Astrocyte (in vitro differentiated cells and primary cell): Measurements from ENCODE around the gene TEDC2.

Source experiments
- EZH2 ChIP-seq: IDR thresholded peaks from 2 replicates; pipeline ENCODE4 v1.6.1; 2012; ENCODE audit warnings: mild to moderate bottlenecking, low read length, inconsistent platforms; ENCODE audit not compliant: insufficient read depth
- TF ChIP-seq, protein P1 (sequence below): IDR thresholded peaks from 2 replicates; pipeline ENCODE4 v1.5.1; 2011; ENCODE audit warnings: low read depth, mild to moderate bottlenecking, inconsistent platforms, low read length, moderate library complexity; ENCODE audit not compliant: insufficient read depth

GRCh38 chr16:2482249-2482648 is 22.3 kb downstream of the TEDC2 start:
- TF ChIP-seq, protein P1, sequence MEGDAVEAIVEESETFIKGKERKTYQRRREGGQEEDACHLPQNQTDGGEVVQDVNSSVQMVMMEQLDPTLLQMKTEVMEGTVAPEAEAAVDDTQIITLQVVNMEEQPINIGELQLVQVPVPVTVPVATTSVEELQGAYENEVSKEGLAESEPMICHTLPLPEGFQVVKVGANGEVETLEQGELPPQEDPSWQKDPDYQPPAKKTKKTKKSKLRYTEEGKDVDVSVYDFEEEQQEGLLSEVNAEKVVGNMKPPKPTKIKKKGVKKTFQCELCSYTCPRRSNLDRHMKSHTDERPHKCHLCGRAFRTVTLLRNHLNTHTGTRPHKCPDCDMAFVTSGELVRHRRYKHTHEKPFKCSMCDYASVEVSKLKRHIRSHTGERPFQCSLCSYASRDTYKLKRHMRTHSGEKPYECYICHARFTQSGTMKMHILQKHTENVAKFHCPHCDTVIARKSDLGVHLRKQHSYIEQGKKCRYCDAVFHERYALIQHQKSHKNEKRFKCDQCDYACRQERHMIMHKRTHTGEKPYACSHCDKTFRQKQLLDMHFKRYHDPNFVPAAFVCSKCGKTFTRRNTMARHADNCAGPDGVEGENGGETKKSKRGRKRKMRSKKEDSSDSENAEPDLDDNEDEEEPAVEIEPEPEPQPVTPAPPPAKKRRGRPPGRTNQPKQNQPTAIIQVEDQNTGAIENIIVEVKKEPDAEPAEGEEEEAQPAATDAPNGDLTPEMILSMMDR = no peak
- no peak for TF ChIP-seq EZH2
